Measurements from ENCODE around the gene GRIK2.

GRCh38 chr6:101876431-101876830, 482.9 kb downstream of the GRIK2 start:
- TF ChIP-seq CTCF (IDR thresholded peaks at IDR 0.05) (no peak), ZFX (IDR thresholded peaks at IDR 0.05; ENCODE audit: borderline replicate concordance) (no peak)
